Ectodermal cell (in vitro differentiated cells): Measurements from ENCODE around the gene ZBTB17.

Source experiments
- H3K27ac ChIP-seq: 2 replicates; pipeline ENCODE4 v1.7.0; 2013; ENCODE audit warnings: mild to moderate bottlenecking, low read depth, low read length; ENCODE audit not compliant: insufficient read depth, poor library complexity, severe bottlenecking
- H3K27me3 ChIP-seq: 2 replicates; pipeline ENCODE4 v1.7.0; 2013; ENCODE audit warnings: mild to moderate bottlenecking, low read length; ENCODE audit not compliant: insufficient read depth, control insufficient read depth, poor library complexity, severe bottlenecking
- H3K36me3 ChIP-seq: one replicate; pipeline ENCODE4 v1.7.0; 2013; ENCODE audit warnings: low read length; ENCODE audit not compliant: control insufficient read depth, insufficient read depth
- H3K4me1 ChIP-seq: one replicate; pipeline ENCODE4 v1.7.0; 2013; ENCODE audit warnings: low read length; ENCODE audit not compliant: control insufficient read depth, insufficient read depth
- H3K4me3 ChIP-seq: 2 replicates; pipeline ENCODE4 v1.7.0; 2013; ENCODE audit warnings: low read depth, low read length, control low read depth; ENCODE audit not compliant: insufficient read depth
- H3K9me3 ChIP-seq: 2 replicates; pipeline ENCODE4 v1.7.0; 2013; ENCODE audit warnings: mild to moderate bottlenecking, low read length, moderate library complexity; ENCODE audit not compliant: control insufficient read depth
- WGBS, 2 experiments: methylation state at CpG; one replicate each; pipeline ENCODE4 v1.1.7; 2013; ENCODE audit warnings: missing lambda C conversion rate in 2 of 2; 5-methylcytosine and 5-hydroxymethylcytosine counted together

ZBTB17 gene

GRCh38 chr1:15969321-15969880, 6.5 kb downstream of the ZBTB17 start:
- peaks cover 16% of the 10 kb centered on the region for H3K36me3 ChIP-seq
- H3K4me3 ChIP-seq: no peak overlapping the region
- no peaks in the 10 kb centered on the region for H3K9me3 ChIP-seq
- 95 to 98% methylated on average over 13 of the region's 13 CpGs for WGBS, 2 experiments
- no peaks in the 10 kb centered on the region for H3K27me3 ChIP-seq
- H3K4me1 ChIP-seq: no peaks in the 10 kb centered on the region
- H3K27ac ChIP-seq: no peak overlapping the region

GRCh38 chr1:15968172-15968571, 7.7 kb downstream of the ZBTB17 start:
- H3K36me3 ChIP-seq: peaks cover 16% of the 10 kb centered on the region

DNA sequence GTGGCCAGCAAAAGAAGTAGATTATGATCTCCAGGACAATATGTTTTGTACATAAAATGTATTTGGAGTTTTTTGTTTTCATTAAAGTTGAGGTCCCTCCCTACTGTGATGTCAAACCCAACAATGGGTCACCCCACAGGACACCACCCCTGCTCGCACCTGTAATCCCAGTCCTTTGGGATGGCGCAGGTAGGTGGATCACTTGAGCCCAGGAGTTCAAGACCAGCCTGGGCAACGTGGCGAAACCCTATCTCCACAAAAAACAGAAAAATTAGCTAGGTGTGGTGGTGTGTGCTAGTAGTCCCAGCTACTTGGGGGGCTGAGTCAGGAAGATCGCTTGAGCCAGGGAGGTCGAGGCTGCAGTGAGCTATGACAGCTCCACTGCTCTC, 9.0 kb downstream of the ZBTB17 start:
- Histone ChIP-seq H3K36me3 (peaks cover 16% of the 10 kb centered on the region), H3K27ac (no peak overlapping the region), H3K4me1 (peaks cover under 1% of the 10 kb centered on the region), H3K27me3 (peaks cover 5% of the 10 kb centered on the region), H3K4me3 (no peak overlapping the region), H3K9me3 (no peaks in the 10 kb centered on the region)
- WGBS, 2 experiments: 95 to 96% methylated on average over 6 of the region's 6 CpGs

More at GRCh38 chr1:15968172-15968571, 7.7 kb downstream of the ZBTB17 start:
- Histone ChIP-seq H3K4me3 (no peak overlapping the region), H3K9me3 (no peaks in the 10 kb centered on the region), H3K27me3 (no peaks in the 10 kb centered on the region), H3K27ac (no peak overlapping the region), H3K4me1 (no peaks in the 10 kb centered on the region)
- WGBS, 2 experiments: 95 to 96% methylated on average over 5 of the region's 5 CpGs

- H3K36me3 ChIP-seq: peaks cover 16% of the 10 kb centered on the region
- peaks cover 5% of the 10 kb centered on the region for H3K27me3 ChIP-seq
- no peaks in the 10 kb centered on the region for H3K9me3 ChIP-seq
- H3K4me1 ChIP-seq: peaks cover 7% of the 10 kb centered on the region
- H3K4me3 ChIP-seq: no peak overlapping the region
- 89 to 94% methylated on average over 16 of the region's 18 CpGs for WGBS, 2 experiments
- no peak overlapping the region for H3K27ac ChIP-seq
These were observed 9.6 kb downstream of the ZBTB17 start for GRCh38 chr1:15966081-15966955.

- H3K27me3 ChIP-seq: peaks cover 9% of the 10 kb centered on the region
- no peak overlapping the region for H3K27ac ChIP-seq
- WGBS, 2 experiments: 93 to 96% methylated on average over 6 to 7 of the region's 7 CpGs
- H3K4me1 ChIP-seq: peaks cover 9% of the 10 kb centered on the region
- H3K9me3 ChIP-seq: no peaks in the 10 kb centered on the region
- no peak overlapping the region for H3K4me3 ChIP-seq
- peaks cover 16% of the 10 kb centered on the region for H3K36me3 ChIP-seq
These were observed 10.6 kb downstream of the ZBTB17 start for GRCh38 chr1:15965228-15965767.

DNA sequence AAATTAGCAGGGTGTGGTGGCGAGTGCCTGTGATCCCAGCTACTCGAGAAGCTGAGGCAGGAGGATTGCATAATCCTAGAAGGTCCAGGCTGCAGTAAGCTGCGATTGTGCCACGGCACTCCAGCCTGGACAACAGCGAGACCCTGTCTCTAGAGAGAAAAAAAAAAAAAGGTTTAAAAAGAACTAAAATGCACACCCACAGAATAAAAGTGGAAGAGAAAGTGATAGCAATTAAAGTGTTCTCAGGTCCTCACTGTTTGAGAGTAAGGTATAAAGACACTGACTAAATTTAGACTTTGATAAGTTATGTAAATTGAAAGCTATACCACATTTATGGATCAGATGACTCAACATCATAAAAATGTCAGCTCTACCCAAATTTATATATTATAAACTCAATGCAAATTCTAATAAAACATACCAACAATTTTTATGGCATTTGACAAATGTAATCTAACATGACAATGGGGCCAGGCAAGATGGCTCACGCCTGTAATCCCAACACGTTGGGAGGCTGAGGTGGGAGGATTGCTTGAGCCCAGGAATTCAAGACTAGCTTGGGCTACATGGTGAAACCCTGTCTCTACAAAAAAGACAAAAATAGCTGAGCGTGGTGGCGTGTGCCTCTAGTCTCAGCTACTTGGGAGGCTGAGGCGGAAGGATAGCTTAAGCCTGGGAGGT, 11.8 kb downstream of the ZBTB17 start:
- H3K4me1 ChIP-seq: peaks cover 9% of the 10 kb centered on the region
- peaks cover 9% of the 10 kb centered on the region for H3K27me3 ChIP-seq
- H3K9me3 ChIP-seq: no peaks in the 10 kb centered on the region
- WGBS, 2 experiments: 90 to 95% methylated on average over 10 of the region's 10 CpGs
- no peak overlapping the region for H3K27ac ChIP-seq
- peaks cover 8% of the 10 kb centered on the region for H3K36me3 ChIP-seq
- H3K4me3 ChIP-seq: no peak overlapping the region

DNA sequence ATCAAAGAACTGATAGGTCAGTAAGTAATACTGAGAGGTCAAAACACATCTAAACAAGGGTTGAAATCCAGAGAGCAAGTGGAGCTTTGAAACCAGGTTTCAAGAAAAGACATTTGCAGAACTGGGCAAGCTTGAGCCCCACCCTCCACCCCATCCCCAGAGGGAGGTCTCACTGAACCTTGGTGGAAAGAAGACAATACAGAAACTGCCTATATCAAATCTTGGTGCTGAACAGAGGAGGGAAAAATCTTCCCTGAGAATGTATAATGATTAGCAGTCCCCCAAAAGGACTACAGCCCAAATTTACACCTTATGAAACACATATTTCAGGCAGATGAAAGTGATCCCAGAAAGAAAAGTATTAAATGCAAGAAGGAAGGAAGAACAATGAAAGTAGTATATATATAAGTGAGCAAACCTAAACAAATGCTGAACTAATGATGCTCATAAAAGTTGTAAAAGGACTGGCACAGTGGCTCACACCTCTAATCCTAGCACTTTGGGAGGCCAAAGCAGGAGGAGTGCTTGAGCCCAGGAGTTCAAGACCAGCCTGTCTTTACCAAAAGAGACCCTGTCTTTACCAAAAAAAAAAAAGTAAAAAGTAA, 12.4 kb downstream of the ZBTB17 start:
- Histone ChIP-seq H3K4me1 (peaks cover 13% of the 10 kb centered on the region), H3K36me3 (peaks cover 1% of the 10 kb centered on the region), H3K4me3 (no peak overlapping the region), H3K9me3 (no peaks in the 10 kb centered on the region), H3K27me3 (peaks cover 9% of the 10 kb centered on the region), H3K27ac (no peak overlapping the region)

- Histone ChIP-seq H3K36me3 (no peaks in the 10 kb centered on the region), H3K4me3 (no peak overlapping the region), H3K27me3 (peaks cover 9% of the 10 kb centered on the region), H3K9me3 (no peaks in the 10 kb centered on the region), H3K4me1 (peaks cover 19% of the 10 kb centered on the region), H3K27ac (no peak overlapping the region)
- WGBS, 2 experiments: 91 to 93% methylated on average over 7 to 8 of the region's 8 CpGs
These were observed 13.1 kb downstream of the ZBTB17 start for GRCh38 chr1:15962671-15963362.

DNA sequence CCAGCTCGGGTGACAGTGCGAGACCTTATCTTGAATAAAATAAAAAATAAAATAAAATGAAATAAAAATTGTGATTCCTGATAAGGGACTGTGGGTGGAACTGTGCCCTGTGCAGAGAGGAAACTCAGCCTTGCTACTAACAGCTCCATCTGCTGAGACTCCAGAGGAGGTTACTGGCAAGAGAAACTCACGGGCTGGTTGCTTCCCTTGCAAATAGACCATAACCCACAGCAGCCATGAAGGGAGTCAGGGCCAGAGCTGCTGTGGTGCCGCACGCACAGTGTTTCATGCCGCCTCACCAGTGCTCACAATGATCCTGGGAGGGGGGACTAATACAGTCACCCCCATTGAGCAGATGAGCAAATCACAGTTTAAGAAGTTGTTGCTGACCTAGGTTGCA, 13.7 kb downstream of the ZBTB17 start:
- Histone ChIP-seq H3K4me1 (peaks cover 24% of the 10 kb centered on the region), H3K27me3 (peaks cover 9% of the 10 kb centered on the region), H3K27ac (no peak overlapping the region), H3K9me3 (no peaks in the 10 kb centered on the region), H3K4me3 (no peak overlapping the region), H3K36me3 (no peaks in the 10 kb centered on the region)
- WGBS, 2 experiments: 86% methylated on average over 4 to 6 of the region's 6 CpGs
